GM19324 (cell line): ENCODE measurements around the gene NDN.

Experiments used
- ATAC-seq: cut with Tn5 transposase; IDR thresholded peaks from one replicate; pipeline ENCODE4 v1.9.1; 2021; ENCODE audit warnings: mild to moderate bottlenecking, moderate library complexity; ENCODE audit not compliant: unreplicated experiment, low FRiP score

NDN gene

DNA sequence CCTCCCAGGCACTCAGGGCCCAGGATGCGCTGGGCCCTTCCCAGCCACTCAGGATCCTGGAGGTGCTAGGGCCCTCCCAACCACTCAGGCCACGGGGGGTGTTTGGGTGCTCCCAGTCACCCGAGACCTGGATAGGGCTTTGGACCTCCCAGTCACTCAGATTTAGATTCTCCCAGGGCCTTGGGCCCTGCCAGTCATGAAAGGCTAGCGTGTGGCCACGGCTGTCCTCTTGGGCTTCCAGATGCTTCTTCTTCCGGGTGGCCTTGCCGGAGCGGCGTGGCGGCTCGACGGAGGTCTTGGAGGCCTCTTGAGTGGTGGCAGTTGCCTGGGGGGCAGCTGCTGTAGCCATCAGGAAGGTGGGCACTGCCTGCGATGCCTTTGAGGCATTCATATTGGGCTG is 42.3 kb downstream of the NDN start:
- no peak for ATAC-seq

DNA sequence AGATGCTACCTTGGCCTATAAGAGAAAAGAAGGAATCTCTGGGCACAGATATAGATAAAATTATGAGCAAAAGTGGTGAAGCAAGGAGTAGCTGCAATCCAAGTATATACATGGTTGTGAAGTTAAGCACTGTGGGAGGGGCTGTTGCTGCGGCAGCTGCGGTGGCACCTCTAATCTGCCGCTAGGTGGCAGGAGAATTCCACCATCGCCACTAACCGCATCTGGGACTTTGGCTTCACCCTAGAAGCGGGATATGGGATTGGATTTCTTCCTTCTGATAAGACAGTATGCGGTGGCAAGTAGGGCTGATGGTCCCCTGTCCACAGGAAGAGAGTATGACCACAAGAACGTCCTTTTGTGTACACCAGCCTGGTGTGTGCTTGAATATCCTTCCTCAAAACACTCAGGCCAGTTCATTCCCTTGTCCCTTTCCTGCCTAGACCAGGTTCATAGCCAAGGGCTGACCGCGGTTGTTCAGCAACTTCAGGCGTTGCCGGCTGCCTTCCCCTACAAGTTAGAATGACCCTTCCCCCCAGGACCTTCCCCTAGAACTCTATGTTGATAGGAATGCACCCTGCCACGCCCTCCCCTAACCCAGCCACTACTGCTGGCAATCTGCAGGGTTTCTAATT is 44.6 kb downstream of the NDN start:
- no peak for ATAC-seq
